Neuron (in vitro differentiated cells): ENCODE results near the gene MAP2K7.

Source experiments
- H2AFZ ChIP-seq: one replicate; pipeline ENCODE4 v1.6.1; 2013; ENCODE audit warnings: low read depth, mild to moderate bottlenecking, inconsistent platforms, low read length, moderate library complexity
- H3K27me3 ChIP-seq: one replicate; pipeline ENCODE4 v1.6.1; 2013; ENCODE audit warnings: low read length; ENCODE audit not compliant: insufficient read depth
- H3K36me3 ChIP-seq: one replicate; pipeline ENCODE4 v1.6.1; 2013; ENCODE audit warnings: low read length; ENCODE audit not compliant: insufficient read depth
- H3K4me1 ChIP-seq: one replicate; pipeline ENCODE4 v1.6.1; 2013; ENCODE audit warnings: low read length; ENCODE audit not compliant: insufficient read depth
- H3K4me3 ChIP-seq: 2 replicates; pipeline ENCODE4 v1.5.1; 2013; ENCODE audit warnings: mild to moderate bottlenecking, low read length, moderate library complexity
- H3K9me3 ChIP-seq: one replicate; pipeline ENCODE4 v1.6.1; 2013; ENCODE audit warnings: low read length

MAP2K7 gene

GRCh38 chr19:7870571-7871436 is 32.9 kb upstream of the MAP2K7 start:
- Histone ChIP-seq H3K4me1 (peaks cover 43% of the 10 kb centered on the region), H2AFZ (no peak overlapping the region), H3K9me3 (no peaks in the 10 kb centered on the region), H3K4me3 (no peak overlapping the region), H3K27me3 (no peaks in the 10 kb centered on the region), H3K36me3 (peaks cover 9% of the 10 kb centered on the region)

- H3K27me3 ChIP-seq = no peaks in the 10 kb centered on the region
- H3K36me3 ChIP-seq = peaks cover 9% of the 10 kb centered on the region
- peak overlapping the region; percentile 14 for H3K4me3 ChIP-seq
- no peak overlapping the region for H2AFZ ChIP-seq
- peaks cover 40% of the 10 kb centered on the region for H3K4me1 ChIP-seq
- H3K9me3 ChIP-seq = no peaks in the 10 kb centered on the region
These were observed 32.0 kb upstream of the MAP2K7 start for GRCh38 chr19:7871437-7872305.

GRCh38 chr19:7872306-7873204 is 31.1 kb upstream of the MAP2K7 start:
- Histone ChIP-seq H3K4me3 (peak overlapping the region; percentile 76), H2AFZ (no peak overlapping the region), H3K9me3 (no peaks in the 10 kb centered on the region), H3K36me3 (peaks cover 9% of the 10 kb centered on the region), H3K27me3 (no peaks in the 10 kb centered on the region), H3K4me1 (peaks cover 35% of the 10 kb centered on the region)

- H3K4me3 ChIP-seq = peak overlapping the region; percentile 76
- H3K9me3 ChIP-seq = no peaks in the 10 kb centered on the region
- H3K27me3 ChIP-seq = no peaks in the 10 kb centered on the region
- H2AFZ ChIP-seq = no peak overlapping the region
- H3K4me1 ChIP-seq = peaks cover 35% of the 10 kb centered on the region
- H3K36me3 ChIP-seq = peaks cover 6% of the 10 kb centered on the region
These were observed 30.2 kb upstream of the MAP2K7 start for GRCh38 chr19:7873304-7874075.

GRCh38 chr19:7874076-7874896 is 29.4 kb upstream of the MAP2K7 start, which contains the start of gene PRR36:
Gene PRR36, minus strand, starts transcription at chr19:7874390. Its CDS starts 701 bp downstream, at chr19:7873689.
- Histone ChIP-seq H3K9me3 (no peaks in the 10 kb centered on the region), H3K36me3 (peaks cover 2% of the 10 kb centered on the region), H3K27me3 (no peaks in the 10 kb centered on the region), H3K4me1 (peaks cover 35% of the 10 kb centered on the region), H3K4me3 (peak within 1 kb of the TSS; percentile 76), H2AFZ (peak within 1 kb of the TSS; percentile 21)

- Histone ChIP-seq H3K27me3 (no peaks in the 10 kb centered on the region), H3K36me3 (peaks cover 2% of the 10 kb centered on the region), H3K4me3 (peak overlapping the region; percentile 76), H3K4me1 (peaks cover 35% of the 10 kb centered on the region), H2AFZ (peak overlapping the region; percentile 21), H3K9me3 (no peaks in the 10 kb centered on the region)
These were observed 28.8 kb upstream of the MAP2K7 start for GRCh38 chr19:7874897-7875273.

- Histone ChIP-seq H3K4me3 (no peak overlapping the region), H2AFZ (no peak overlapping the region), H3K9me3 (no peaks in the 10 kb centered on the region), H3K4me1 (peaks cover 18% of the 10 kb centered on the region), H3K27me3 (no peaks in the 10 kb centered on the region), H3K36me3 (peaks cover 2% of the 10 kb centered on the region)
These were observed 26.3 kb upstream of the MAP2K7 start for GRCh38 chr19:7877249-7877836.

- no peak overlapping the region for H3K4me3 ChIP-seq
- H3K36me3 ChIP-seq = no peaks in the 10 kb centered on the region
- peaks cover 4% of the 10 kb centered on the region for H3K4me1 ChIP-seq
- H3K27me3 ChIP-seq = no peaks in the 10 kb centered on the region
- no peak overlapping the region for H2AFZ ChIP-seq
- H3K9me3 ChIP-seq = no peaks in the 10 kb centered on the region
These were observed 24.4 kb upstream of the MAP2K7 start for GRCh38 chr19:7879111-7879807.

- peaks cover 2% of the 10 kb centered on the region for H3K4me1 ChIP-seq
- no peaks in the 10 kb centered on the region for H3K36me3 ChIP-seq
- H3K4me3 ChIP-seq = no peak overlapping the region
- H3K9me3 ChIP-seq = no peaks in the 10 kb centered on the region
- H2AFZ ChIP-seq = no peak overlapping the region
- no peaks in the 10 kb centered on the region for H3K27me3 ChIP-seq
These were observed 23.8 kb upstream of the MAP2K7 start for GRCh38 chr19:7879836-7880235.

GRCh38 chr19:7881910-7882309 is 21.8 kb upstream of the MAP2K7 start:
- Histone ChIP-seq H3K27me3 (peaks cover 2% of the 10 kb centered on the region), H3K4me1 (no peaks in the 10 kb centered on the region), H3K36me3 (no peaks in the 10 kb centered on the region), H2AFZ (no peak overlapping the region), H3K4me3 (no peak overlapping the region), H3K9me3 (no peaks in the 10 kb centered on the region)

- H3K4me1 ChIP-seq = no peaks in the 10 kb centered on the region
- no peak overlapping the region for H2AFZ ChIP-seq
- no peaks in the 10 kb centered on the region for H3K36me3 ChIP-seq
- peaks cover 11% of the 10 kb centered on the region for H3K27me3 ChIP-seq
- no peak overlapping the region for H3K4me3 ChIP-seq
- H3K9me3 ChIP-seq = no peaks in the 10 kb centered on the region
These were observed 20.6 kb upstream of the MAP2K7 start for GRCh38 chr19:7883105-7883504.
